ENCODE data around the gene SPATA16.
"Not testable (repeated sequence)": the region's sequence is repeated elsewhere in the genome, so short reads cannot be mapped to it uniquely, and the experiment has no call there.

The SPATA16 gene

GRCh38 chr3:173140986-173141385 lies at the start of gene SPATA16:
SPATA16 (minus strand) TSS chr3:173141235; CDS start chr3:173117731, 23,504 bp downstream.
- no peak for DNase-seq

- DNase-seq = not testable (repeated sequence)
Measured at GRCh38 chr3:173183022-173183421, 42.0 kb upstream of the SPATA16 start.

- DNase-seq = no peak
Measured at GRCh38 chr3:173173652-173174051, 32.6 kb upstream of the SPATA16 start.

GRCh38 chr3:173159139-173159538 lies 18.1 kb upstream of the SPATA16 start:
- DNase-seq = not testable (repeated sequence)

- DNase-seq = not testable (repeated sequence)
Measured at GRCh38 chr3:173156533-173156932, 15.5 kb upstream of the SPATA16 start.

- DNase-seq = no peak
Measured at GRCh38 chr3:173153631-173154030, 12.6 kb upstream of the SPATA16 start.

GRCh38 chr3:173139420-173139819 lies 1.6 kb downstream of the SPATA16 start:
- no peak for DNase-seq

GRCh38 chr3:173138026-173138425 lies 3.0 kb downstream of the SPATA16 start:
- DNase-seq = no peak

GRCh38 chr3:173135059-173135458 lies 6.0 kb downstream of the SPATA16 start:
- DNase-seq = no peak

- no peak for DNase-seq
Measured at GRCh38 chr3:173128633-173129032, 12.4 kb downstream of the SPATA16 start.

- DNase-seq = no peak
Measured at GRCh38 chr3:173111321-173111720, 29.7 kb downstream of the SPATA16 start.

GRCh38 chr3:173109143-173109542 lies 31.9 kb downstream of the SPATA16 start:
- DNase-seq = no peak

GRCh38 chr3:173103469-173103868 lies 37.6 kb downstream of the SPATA16 start:
- no peak for DNase-seq

- DNase-seq = no peak
Measured at GRCh38 chr3:173098959-173099358, 42.1 kb downstream of the SPATA16 start.

- no peak for DNase-seq
Measured at GRCh38 chr3:173096994-173097785, 43.8 kb downstream of the SPATA16 start.

GRCh38 chr3:173096140-173096539 lies 44.9 kb downstream of the SPATA16 start:
- DNase-seq = no peak

- DNase-seq = no peak
Measured at GRCh38 chr3:173092038-173092437, 49.0 kb downstream of the SPATA16 start.

- DNase-seq = no peak
Measured at GRCh38 chr3:173090492-173090891, 50.5 kb downstream of the SPATA16 start.

- DNase-seq = no peak
Measured at GRCh38 chr3:173089283-173089682, 51.8 kb downstream of the SPATA16 start.

GRCh38 chr3:173078525-173078924 lies 62.5 kb downstream of the SPATA16 start:
- no peak for DNase-seq

- DNase-seq = no peak
Measured at GRCh38 chr3:173066044-173067004, 74.7 kb downstream of the SPATA16 start.

- no peak for DNase-seq
Measured at GRCh38 chr3:173065543-173065981, 75.5 kb downstream of the SPATA16 start.

- DNase-seq = no peak
Measured at GRCh38 chr3:173064631-173065030, 76.4 kb downstream of the SPATA16 start.

GRCh38 chr3:173058229-173058628 lies 82.8 kb downstream of the SPATA16 start:
- no peak for DNase-seq
